HL-60/S4 (cell line): Measurements from ENCODE around the gene MUC22.

Experiments
- in situ Hi-C: fragments of 300-500 bp; cut with MboI; formaldehyde crosslinking; loops from 2 replicates; pipeline ENCODE4 v1.14.3; 2022; ENCODE audit warnings: low sequenced_read_pairs

Gene MUC22

GRCh38 chr6:31075528-31075927 is 65.3 kb downstream of the MUC22 start:
- in situ Hi-C loops, result loop anchor here (10.0 to 25.0 kb wide), 2 partner anchors 163 to 601 kb away; partner anchors contain the start of genes GTF2H4 and VARS2

GRCh38 chr6:31076611-31077010 is 66.3 kb downstream of the MUC22 start:
- in situ Hi-C loops, result loop anchor here (10.0 to 25.0 kb wide), 2 partner anchors 164 to 602 kb away; partner anchors contain the start of genes GTF2H4 and VARS2

GRCh38 chr6:31079656-31080261 is 69.5 kb downstream of the MUC22 start:
- in situ Hi-C loops, result loop anchor here (10.0 to 25.0 kb wide), 4 partner anchors 167 to 605 kb away; partner anchors contain the start of genes GTF2H4 and VARS2

GRCh38 chr6:31081872-31082271 is 71.6 kb downstream of the MUC22 start:
- in situ Hi-C loops, result loop anchor here (10.0 to 25.0 kb wide), 3 partner anchors 170 to 537 kb away; partner anchors contain the start of genes GTF2H4 and VARS2

GRCh38 chr6:31083742-31084354 is 73.6 kb downstream of the MUC22 start:
- in situ Hi-C loops, result loop anchor here (10.0 to 25.0 kb wide), 3 partner anchors 172 to 539 kb away; partner anchors contain the start of genes GTF2H4 and VARS2
